Stimulated activated CD4-positive, alpha-beta T cell treated with anti-CD3 and anti-CD28 coated beads, Interleukin-4, amount 100 ng/mL, for 48 hours (primary cell): ENCODE data around the gene SPATA12.

ENCODE experiments used
- DNase-seq, 2 donors: peaks; one replicate each; pipeline ENCODE4 v3.0.0-alpha.2; 2020; ENCODE audit warnings: low read depth in 2 of 2

The SPATA12 gene

DNA sequence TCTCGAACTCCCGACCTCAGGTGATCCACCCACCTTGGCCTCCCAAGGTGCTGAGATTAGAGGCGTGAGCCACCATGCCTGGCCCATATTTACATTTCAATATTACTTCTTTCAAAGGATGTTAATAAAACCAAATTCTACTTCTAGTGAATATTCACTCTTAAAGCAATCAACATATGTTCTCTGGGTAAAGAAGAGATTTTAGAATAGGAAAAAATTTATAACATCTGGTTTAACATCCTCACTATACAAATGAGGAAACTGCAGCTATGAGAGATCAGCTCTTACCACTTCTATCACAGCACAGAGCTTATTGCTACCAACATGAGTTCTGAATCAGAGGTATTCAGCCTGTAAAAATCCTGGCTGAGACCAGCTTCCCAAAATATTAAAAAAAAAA is 56.0 kb downstream of the SPATA12 start:
- no peak for DNase-seq

GRCh38 chr3:57118254-57118653 is 57.8 kb downstream of the SPATA12 start:
- DNase-seq: no peak

DNA sequence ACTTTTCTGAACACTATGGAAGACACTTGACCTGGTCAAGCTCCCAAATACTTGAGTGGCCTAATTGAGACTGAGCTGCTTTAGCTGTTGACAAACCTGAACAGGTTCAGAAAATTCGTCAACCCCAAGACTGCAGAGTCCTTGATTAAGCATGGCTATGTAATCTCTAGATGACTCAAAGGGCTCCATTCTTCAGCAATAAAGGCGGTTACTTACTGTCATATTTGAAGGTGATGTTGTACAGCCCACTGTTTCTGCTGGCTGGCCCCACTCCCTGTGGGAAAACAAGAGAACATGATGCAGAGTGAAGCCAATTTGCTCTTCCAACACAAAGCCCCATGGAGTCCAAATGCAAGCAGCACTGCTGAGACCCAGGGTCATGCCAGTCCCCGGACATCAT is 59.6 kb downstream of the SPATA12 start:
- no peak for DNase-seq

- no peak for DNase-seq
These were observed 60.1 kb downstream of the SPATA12 start for GRCh38 chr3:57120451-57121174.
